GM19023 (cell line): ENCODE results near the gene LRRTM2.
"Not testable (repeated sequence)": the region's sequence is repeated elsewhere in the genome, so short reads cannot be mapped to it uniquely, and the experiment has no call there.

Source experiments
- ATAC-seq: cut with Tn5 transposase; IDR thresholded peaks from one replicate; pipeline ENCODE4 v1.9.1; 2021; ENCODE audit warnings: mild to moderate bottlenecking, moderate library complexity; ENCODE audit not compliant: unreplicated experiment

The LRRTM2 gene

GRCh38 chr5:138841531-138841930, 33.6 kb downstream of the LRRTM2 start:
- no peak for ATAC-seq

- ATAC-seq, result no peak
Measured at GRCh38 chr5:138840103-138840502, 35.0 kb downstream of the LRRTM2 start.

GRCh38 chr5:138837160-138837559, 38.0 kb downstream of the LRRTM2 start:
- ATAC-seq, result no peak

- not testable (repeated sequence) for ATAC-seq
Measured at GRCh38 chr5:138834853-138835252, 40.3 kb downstream of the LRRTM2 start.

DNA sequence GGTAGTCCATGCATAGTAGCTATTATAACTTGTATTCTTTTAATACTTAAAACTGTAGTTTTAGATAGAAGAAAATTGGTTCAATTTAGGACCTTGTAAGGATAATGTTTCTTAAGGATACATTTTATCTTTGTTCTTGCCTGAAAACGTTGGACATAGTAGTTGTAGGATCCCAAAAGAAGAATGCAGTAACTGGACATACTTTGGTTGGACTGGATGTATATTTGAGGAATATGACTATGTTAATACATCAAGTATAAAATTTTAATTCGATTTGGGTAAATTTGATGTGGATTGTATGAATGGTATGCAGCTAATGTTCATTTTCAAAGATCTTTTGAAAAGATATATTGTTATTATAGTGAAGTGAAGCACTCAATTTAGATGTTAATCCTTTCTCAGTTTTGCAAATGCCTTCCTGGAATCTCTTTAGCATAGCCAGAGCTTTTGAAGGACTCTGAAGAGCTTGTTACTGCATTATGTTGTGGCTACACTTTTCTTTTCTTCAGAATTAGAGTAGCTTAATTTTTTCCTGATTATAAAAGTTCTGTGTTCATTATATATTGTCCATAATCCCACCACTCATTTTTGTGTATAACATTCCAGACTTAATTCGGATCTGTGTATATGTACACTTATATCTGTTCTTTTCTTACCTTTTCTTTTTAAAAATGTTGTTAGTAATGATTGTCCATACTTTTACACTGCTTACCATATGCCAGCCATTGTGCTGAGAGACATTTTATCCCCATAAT, 41.2 kb downstream of the LRRTM2 start:
- ATAC-seq, result no peak

DNA sequence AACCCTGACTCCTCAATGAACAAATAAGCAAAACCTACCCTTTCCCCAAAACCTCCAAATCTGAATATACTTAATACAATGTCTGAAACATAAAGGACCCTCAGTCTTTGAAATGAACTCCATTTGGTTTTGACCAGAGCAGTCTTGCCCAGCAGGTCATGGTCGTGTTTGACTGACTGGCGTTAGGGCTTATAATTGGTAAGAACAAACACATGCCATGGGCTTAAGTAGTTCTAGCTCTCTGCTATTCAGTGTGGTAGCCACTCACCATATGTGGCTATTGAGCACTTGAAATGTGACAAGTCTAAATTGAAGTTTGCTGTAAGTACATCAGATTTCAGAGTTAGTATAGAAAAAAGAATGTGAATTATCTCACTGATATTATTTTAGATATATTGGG, 42.1 kb downstream of the LRRTM2 start:
- ATAC-seq, result no peak

- no peak for ATAC-seq
Measured at GRCh38 chr5:138832218-138832617, 42.9 kb downstream of the LRRTM2 start.

- ATAC-seq, result no peak
Measured at GRCh38 chr5:138831703-138832102, 43.4 kb downstream of the LRRTM2 start.

DNA sequence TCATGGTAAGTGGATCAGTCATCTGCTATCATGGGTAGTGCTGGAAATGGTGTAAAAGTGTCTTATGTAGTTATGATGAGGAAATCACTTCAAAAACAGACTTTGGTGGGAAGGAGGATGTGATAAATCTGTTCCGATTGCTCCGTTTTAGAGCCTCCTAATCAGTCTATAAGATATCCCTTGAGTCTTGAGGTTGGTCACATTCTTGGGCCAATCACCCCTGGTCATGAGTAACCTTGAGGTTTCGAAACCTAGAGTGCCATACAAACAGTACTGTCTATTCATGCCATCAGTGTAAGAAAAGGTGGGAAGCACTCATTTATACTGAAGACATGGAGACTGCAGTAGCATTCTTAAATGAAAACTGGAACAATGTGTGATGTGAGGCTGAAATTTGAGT, 45.8 kb downstream of the LRRTM2 start:
- ATAC-seq, result no peak

DNA sequence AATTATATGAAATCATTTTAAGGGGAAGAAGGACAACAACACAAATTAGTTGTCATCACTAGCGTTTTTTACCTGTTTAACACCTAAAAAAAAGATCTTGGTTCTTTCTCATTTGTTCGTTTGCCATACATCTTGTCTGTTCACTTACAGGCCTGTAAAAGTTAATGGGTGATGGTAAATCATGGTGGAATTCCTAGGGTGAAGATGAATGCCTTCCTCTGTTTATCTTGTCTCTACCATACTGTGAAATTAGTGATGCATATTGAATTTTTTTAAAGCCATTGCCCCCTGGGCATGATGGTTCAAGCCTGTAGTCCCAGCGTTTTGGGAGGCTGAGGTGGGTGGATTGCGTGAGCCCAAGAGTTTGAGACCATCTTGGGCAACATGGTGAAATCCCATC, 46.6 kb downstream of the LRRTM2 start:
- no peak for ATAC-seq

GRCh38 chr5:138824924-138825863, 49.9 kb downstream of the LRRTM2 start:
- ATAC-seq, result no peak

DNA sequence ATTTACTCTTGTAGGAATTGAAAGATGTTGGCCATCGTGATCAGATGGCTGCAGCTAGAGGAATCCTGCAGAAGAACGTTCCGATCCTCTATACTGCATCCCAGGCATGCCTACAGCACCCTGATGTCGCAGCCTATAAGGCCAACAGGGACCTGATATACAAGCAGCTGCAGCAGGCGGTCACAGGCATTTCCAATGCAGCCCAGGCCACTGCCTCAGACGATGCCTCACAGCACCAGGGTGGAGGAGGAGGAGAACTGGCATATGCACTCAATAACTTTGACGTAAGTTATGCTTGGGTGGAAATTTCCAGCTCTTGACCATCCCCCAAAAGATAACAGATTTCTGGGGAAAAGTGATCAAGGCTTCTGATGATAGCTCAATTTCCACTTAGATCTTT, 50.6 kb downstream of the LRRTM2 start:
- no peak for ATAC-seq

GRCh38 chr5:138820695-138821094, 54.4 kb downstream of the LRRTM2 start:
- ATAC-seq, result no peak

GRCh38 chr5:138819081-138819480, 56.1 kb downstream of the LRRTM2 start:
- no peak for ATAC-seq
